ENCODE data around the gene MICALL2.

- TF ChIP-seq EZH2phosphoT487 (IDR thresholded peaks at IDR 0.05; ENCODE audit: borderline replicate concordance, low read length), result no peak
- TF ChIP-seq, protein P1, sequence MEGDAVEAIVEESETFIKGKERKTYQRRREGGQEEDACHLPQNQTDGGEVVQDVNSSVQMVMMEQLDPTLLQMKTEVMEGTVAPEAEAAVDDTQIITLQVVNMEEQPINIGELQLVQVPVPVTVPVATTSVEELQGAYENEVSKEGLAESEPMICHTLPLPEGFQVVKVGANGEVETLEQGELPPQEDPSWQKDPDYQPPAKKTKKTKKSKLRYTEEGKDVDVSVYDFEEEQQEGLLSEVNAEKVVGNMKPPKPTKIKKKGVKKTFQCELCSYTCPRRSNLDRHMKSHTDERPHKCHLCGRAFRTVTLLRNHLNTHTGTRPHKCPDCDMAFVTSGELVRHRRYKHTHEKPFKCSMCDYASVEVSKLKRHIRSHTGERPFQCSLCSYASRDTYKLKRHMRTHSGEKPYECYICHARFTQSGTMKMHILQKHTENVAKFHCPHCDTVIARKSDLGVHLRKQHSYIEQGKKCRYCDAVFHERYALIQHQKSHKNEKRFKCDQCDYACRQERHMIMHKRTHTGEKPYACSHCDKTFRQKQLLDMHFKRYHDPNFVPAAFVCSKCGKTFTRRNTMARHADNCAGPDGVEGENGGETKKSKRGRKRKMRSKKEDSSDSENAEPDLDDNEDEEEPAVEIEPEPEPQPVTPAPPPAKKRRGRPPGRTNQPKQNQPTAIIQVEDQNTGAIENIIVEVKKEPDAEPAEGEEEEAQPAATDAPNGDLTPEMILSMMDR (IDR thresholded peaks at IDR 0.05; ENCODE audit: low read depth, low read length, poor library complexity, severe bottlenecking), result no peak
Observed at GRCh38 chr7:1431634-1432380, 27.5 kb downstream of the MICALL2 start.
